Activated naive CD4-positive, alpha-beta T cell treated with anti-CD3 and anti-CD28 coated beads, Interleukin-2, amount 10 ng/mL, durations not matched to agents 7 days and 5 days (primary cell): ENCODE measurements around the gene KANK2.
"Not testable (repeated sequence)": the region's sequence is repeated elsewhere in the genome, so short reads cannot be mapped to it uniquely, and the experiment has no call there.

Experiments
- CTCF ChIA-PET: fragments of 350-600 bp; sonication (Branson Sonifier 250); formaldehyde crosslinking; loops from one replicate; lab custom pipeline; 2021; ENCODE audit warnings: antibody characterized with exemption; lab: Charles Lee
- DNase-seq: peaks from one replicate; pipeline ENCODE4 v3.0.0-alpha.2; 2020
- H3K27ac Mint-ChIP-seq: one replicate; pipeline ENCODE4 v1.8.0; 2021; ENCODE audit warnings: mild to moderate bottlenecking, moderate library complexity, mixed read lengths
- H3K27me3 Mint-ChIP-seq: one replicate; pipeline ENCODE4 v1.8.0; 2021; ENCODE audit warnings: mild to moderate bottlenecking, mixed read lengths
- H3K36me3 Mint-ChIP-seq: one replicate; pipeline ENCODE4 v1.8.0; 2021; ENCODE audit warnings: mixed read lengths
- H3K4me1 Mint-ChIP-seq: one replicate; pipeline ENCODE4 v1.8.0; 2021; ENCODE audit warnings: mixed read lengths
- H3K4me3 Mint-ChIP-seq: one replicate; pipeline ENCODE4 v1.8.0; 2021; ENCODE audit warnings: mild to moderate bottlenecking, moderate library complexity, mixed read lengths
- H3K9me3 Mint-ChIP-seq: one replicate; pipeline ENCODE4 v1.8.0; 2021; ENCODE audit warnings: mixed read lengths

Gene KANK2

DNA sequence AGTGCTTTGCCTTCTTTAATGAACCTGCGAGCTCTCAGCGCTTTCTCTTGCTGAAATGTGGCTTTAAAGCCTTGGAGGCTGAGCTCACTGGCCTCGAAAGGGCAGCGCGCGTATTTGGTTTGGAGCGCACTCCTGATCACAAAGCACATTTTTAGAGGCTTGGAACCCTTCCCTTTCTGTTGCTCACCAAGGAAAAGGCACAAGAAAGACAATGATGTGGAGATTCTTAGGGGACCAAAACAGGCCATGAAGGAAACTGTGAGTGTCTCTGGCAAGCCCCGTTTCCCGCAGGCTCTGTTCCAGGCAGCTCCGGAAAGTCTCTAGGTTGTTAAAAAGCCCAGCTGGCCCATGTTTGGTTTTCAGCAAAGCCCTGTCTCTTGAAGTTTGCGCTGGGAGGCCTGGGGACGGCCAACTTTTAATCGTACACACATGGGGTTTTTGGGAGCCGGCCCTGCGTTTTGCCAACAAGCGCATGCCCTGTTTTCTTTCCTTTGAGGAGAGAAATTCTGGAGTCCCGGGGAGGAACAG, 32.4 kb downstream of the KANK2 start:
- Mint-ChIP-seq H3K36me3 (no peaks in the 10 kb centered on the region), H3K4me1 (no peaks in the 10 kb centered on the region), H3K4me3 (no peak overlapping the region), H3K27ac (no peak overlapping the region), H3K27me3 (peaks cover 31% of the 10 kb centered on the region), H3K9me3 (no peaks in the 10 kb centered on the region)
- CTCF ChIA-PET = no interaction called here
- no peak for DNase-seq

DNA sequence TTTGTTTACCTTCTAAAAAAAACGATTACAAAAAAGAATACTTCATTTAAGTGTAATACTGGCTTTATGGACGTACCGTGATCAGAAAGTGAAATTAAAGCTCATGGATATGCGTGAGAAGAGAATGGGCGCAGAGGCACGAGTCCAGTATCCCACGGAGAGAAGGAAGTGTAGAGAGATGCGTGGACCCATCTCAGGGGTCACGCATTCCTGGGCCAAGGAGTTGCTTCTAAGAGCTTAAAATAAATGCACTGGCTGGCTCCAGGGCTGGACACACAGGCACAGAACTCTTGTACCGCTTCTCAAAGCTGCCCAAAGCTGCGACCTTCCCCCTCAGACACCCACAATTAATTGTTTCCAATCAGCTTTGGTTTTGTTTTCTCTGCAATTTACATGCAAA, 33.0 kb downstream of the KANK2 start:
- Mint-ChIP-seq H3K4me3 (no peak overlapping the region), H3K27me3 (peaks cover 36% of the 10 kb centered on the region), H3K4me1 (no peaks in the 10 kb centered on the region), H3K9me3 (no peaks in the 10 kb centered on the region), H3K36me3 (no peaks in the 10 kb centered on the region), H3K27ac (no peak overlapping the region)
- DNase-seq = no peak
- CTCF ChIA-PET = no interaction called here

DNA sequence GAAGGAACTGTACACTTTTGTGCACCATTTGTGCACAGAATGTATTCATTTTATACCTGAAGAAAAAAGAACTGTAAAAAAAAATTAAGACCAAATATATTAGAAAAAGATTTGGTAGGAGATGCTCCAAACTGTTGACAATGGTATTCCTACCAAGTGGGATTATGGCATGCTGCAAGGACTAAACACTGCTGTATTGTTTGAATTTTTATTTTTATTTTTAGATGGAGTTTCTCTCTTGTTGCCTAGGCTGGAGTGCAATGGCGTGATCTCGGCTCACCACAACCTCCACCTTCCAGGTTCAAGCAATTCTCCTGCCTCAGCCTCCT, 36.9 kb downstream of the KANK2 start:
- H3K36me3 Mint-ChIP-seq, H3K4me3 Mint-ChIP-seq, H3K9me3 Mint-ChIP-seq, H3K27ac Mint-ChIP-seq, DNase-seq, CTCF ChIA-PET: not testable (repeated sequence)
- peaks cover 35% of the 10 kb centered on the region for H3K27me3 Mint-ChIP-seq
- H3K4me1 Mint-ChIP-seq = peaks cover 16% of the 10 kb centered on the region

DNA sequence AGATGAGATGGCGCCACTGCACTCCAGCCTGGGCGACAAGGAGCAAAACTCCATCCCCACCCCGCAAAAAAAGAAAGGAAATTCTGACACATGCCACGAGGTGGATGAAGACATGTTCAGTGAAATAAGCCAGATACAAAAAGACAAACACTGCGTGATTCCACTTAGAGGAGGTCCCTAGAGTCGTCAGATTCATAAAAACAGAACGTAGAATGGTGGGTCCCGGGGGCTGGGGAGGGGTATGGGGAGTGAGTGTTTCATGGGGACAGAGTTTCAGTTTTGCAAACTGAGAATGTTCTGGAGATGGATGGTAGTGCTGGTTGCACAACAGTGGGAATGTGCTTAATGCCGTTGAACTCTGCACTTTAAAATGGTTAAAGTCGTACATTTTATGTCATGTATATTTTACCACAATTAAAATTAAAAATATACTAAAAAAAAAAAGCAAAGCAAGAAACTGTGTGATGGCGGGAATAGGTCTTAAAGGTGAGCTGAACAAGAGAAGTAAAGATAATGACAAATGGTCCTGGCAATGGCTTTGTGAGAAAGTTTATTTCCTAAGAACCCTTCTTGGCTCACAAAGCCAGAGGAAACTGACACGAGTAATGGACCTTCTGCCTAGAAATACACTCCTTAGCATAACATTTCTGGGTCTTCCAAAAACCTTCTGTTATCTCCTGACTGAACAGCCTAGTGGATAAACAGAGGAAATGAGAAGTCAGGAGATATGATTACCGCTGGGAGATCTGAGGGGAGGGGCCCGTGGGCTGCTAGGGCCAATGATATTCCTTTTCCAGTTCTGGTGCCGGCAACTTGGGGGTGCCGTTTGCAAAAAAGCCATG, 37.5 kb downstream of the KANK2 start:
- Mint-ChIP-seq H3K36me3 (peaks cover 2% of the 10 kb centered on the region), H3K4me3 (no peak overlapping the region), H3K27me3 (peaks cover 31% of the 10 kb centered on the region), H3K27ac (no peak overlapping the region), H3K4me1 (peaks cover 18% of the 10 kb centered on the region), H3K9me3 (no peaks in the 10 kb centered on the region)
- CTCF ChIA-PET = no interaction called here
- DNase-seq = no peak

DNA sequence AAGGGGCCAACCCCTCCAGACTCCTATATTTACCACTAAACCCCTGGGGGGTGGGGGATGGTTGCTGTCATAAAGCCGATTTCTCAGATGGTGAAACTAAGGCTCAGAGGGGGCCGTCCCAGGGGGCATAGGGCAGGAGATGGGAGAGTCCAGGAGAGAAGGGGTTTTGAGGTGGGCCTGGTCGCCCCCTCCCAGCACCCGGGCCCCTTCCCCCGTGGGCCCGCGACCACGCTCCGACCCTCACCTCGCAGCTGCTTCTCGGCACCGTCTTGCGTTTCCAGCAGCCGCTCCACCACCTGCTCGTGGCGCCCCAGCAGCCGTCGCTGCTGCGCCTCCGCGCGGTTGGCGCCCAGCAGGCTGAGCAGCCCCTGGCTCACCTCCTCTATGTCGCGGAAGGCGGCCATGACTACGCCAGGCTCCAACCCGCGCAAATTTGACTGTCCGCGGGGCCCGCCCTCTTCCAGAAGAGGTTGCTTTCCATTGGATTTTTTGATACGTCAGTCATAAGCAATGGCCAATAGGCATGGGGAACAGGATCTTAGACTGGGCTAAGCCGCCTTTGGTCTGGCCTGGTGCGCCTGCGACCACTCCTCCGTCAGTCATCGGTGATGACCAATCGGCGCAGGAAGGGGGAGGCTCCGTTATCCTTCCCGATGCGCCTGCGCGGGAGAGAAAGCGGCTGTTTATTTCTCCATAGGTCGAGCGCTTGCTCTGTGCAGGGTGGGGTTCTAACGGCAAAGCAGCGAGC, 41.8 kb downstream of the KANK2 start, which contains the start of gene SPC24:
Gene SPC24, minus strand, starts transcription at position 410 of the 748 bp plus-strand sequence. Its CDS starts 6 bp downstream, at position 404.
- peaks cover 42% of the 10 kb centered on the region for H3K4me1 Mint-ChIP-seq
- H3K36me3 Mint-ChIP-seq = peaks cover 18% of the 10 kb centered on the region
- H3K4me3 Mint-ChIP-seq = peak within 1 kb of the TSS; percentile 91
- H3K27ac Mint-ChIP-seq = peak within 1 kb of the TSS; percentile 94
- H3K27me3 Mint-ChIP-seq = peaks cover 21% of the 10 kb centered on the region
- peak; percentile 97 for DNase-seq
- no peaks in the 10 kb centered on the region for H3K9me3 Mint-ChIP-seq
- CTCF ChIA-PET = interaction anchor here (0.9 to 2.2 kb wide), 3 partner anchors 15 to 30 kb away, joined by 3 to 8 read pairs (median 7); no protein-coding TSS in a partner anchor

DNA sequence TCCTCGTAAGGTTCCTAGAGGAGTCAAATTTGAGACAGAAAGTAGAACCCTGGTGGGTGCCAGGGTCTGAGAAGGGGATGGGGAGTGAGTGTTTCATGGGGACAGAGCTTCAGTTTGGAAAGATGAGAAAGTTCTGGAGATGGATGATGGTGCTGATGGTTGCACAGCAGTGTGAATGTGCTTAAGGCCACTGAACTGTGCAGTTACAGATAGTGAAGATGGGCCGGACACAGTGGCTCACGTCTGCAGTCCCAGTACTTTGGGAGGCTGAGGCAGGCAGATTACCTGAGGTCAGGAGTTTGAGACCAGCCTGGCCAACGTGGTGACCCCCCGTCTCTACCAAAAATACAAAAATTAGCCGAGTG, 42.7 kb downstream of the KANK2 start:
- DNase-seq = no peak
- Mint-ChIP-seq H3K27me3 (peaks cover 16% of the 10 kb centered on the region), H3K27ac (peak overlapping the region; percentile 78), H3K4me3 (peak overlapping the region; percentile 91), H3K4me1 (peaks cover 42% of the 10 kb centered on the region), H3K9me3 (no peaks in the 10 kb centered on the region), H3K36me3 (peaks cover 18% of the 10 kb centered on the region)
- CTCF ChIA-PET = interaction anchor here (0.9 to 2.2 kb wide), 3 partner anchors 14 to 29 kb away, joined by 3 to 8 read pairs (median 7); no protein-coding TSS in a partner anchor

DNA sequence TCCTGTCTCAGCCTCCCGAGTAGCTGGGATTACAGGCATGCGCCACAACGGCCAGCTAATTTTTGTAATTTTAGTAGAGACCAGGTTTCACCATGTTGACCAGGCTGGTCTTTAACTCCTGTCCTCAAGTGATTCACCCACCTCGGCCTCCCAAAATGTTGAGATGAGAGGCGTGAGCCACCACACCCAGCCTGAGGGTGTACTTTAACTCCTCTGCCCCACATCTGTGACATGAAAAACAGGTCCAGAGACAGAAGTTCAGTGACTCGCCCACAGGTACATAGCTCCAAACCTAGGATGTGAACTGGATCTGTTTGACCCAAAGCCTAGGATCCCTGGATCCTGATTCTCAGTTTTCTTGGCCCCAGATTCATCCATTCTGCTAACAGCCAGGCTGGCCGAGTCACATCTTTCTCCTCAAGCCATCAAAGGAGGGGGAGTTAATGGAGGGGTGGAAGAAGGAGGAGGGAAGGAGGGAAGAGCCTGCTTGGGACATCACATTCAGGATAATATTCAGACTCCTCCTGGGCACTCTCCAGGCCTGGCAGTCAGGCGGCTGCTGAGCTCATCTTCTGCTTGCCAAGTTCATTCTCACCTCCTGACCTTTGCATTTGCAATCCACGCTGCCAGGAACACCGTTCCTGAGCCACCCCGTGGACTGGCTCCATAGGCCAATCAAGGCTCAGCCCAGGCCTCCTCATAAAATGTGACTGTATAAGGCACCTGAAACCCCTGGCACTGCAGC, 44.9 kb downstream of the KANK2 start:
- H3K9me3 Mint-ChIP-seq = no peaks in the 10 kb centered on the region
- peaks cover 42% of the 10 kb centered on the region for H3K4me1 Mint-ChIP-seq
- CTCF ChIA-PET = interaction anchor here (0.6 kb wide), 2 partner anchors 20 to 35 kb away, joined by 3 read pairs; no protein-coding TSS in a partner anchor
- H3K27me3 Mint-ChIP-seq = no peaks in the 10 kb centered on the region
- H3K36me3 Mint-ChIP-seq = peaks cover 30% of the 10 kb centered on the region
- peak overlapping the region; percentile 55 for H3K27ac Mint-ChIP-seq
- DNase-seq = no peak
- H3K4me3 Mint-ChIP-seq = no peak overlapping the region

DNA sequence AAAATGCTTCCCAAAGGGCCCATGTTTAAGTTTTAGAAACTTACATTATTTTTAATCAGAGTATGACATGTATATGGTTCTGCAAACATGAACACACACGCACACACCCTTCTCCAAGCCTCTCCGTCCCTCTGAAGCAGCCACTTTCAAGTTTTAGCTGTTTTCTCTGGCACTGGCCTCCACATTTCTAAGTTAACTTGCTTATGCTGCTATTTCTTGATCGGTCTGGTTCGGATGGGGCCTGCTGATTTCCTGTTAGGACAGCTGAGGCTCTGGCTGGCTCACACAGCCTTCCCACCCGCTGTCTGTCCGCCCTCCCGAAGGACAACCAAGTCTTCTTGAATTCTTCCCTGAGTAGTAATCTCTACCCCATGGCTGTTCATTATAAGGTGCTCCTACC, 46.2 kb downstream of the KANK2 start:
- Mint-ChIP-seq H3K27me3 (no peaks in the 10 kb centered on the region), H3K4me1 (peaks cover 34% of the 10 kb centered on the region), H3K36me3 (peaks cover 40% of the 10 kb centered on the region), H3K4me3 (no peak overlapping the region), H3K9me3 (no peaks in the 10 kb centered on the region), H3K27ac (peak overlapping the region; percentile 55)
- no peak for DNase-seq
- CTCF ChIA-PET = no interaction called here

DNA sequence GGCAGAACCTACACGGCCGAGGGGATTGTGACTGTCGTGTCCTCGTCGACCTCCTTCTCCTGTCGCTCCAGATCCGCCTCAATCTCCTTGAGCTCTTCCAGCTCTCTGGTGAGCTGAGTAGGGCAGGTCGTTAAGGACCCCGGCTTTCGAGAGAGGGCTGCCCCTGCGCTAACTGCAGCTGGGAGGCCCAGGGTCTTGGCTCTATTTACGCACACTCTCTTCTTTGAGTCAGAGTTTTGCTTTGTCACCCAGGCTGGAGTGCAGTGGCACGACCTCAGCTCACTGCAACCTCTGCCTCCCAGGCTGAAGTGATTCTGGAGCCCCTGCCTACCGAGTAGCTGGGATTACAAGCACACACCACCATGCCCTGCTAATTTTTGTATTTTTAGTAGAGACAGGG, 49.3 kb downstream of the KANK2 start:
- peaks cover 18% of the 10 kb centered on the region for H3K4me1 Mint-ChIP-seq
- H3K4me3 Mint-ChIP-seq = no peak overlapping the region
- H3K36me3 Mint-ChIP-seq = peaks cover 45% of the 10 kb centered on the region
- DNase-seq = no peak
- no peak overlapping the region for H3K27ac Mint-ChIP-seq
- H3K9me3 Mint-ChIP-seq = no peaks in the 10 kb centered on the region
- CTCF ChIA-PET = no interaction called here
- no peaks in the 10 kb centered on the region for H3K27me3 Mint-ChIP-seq

DNA sequence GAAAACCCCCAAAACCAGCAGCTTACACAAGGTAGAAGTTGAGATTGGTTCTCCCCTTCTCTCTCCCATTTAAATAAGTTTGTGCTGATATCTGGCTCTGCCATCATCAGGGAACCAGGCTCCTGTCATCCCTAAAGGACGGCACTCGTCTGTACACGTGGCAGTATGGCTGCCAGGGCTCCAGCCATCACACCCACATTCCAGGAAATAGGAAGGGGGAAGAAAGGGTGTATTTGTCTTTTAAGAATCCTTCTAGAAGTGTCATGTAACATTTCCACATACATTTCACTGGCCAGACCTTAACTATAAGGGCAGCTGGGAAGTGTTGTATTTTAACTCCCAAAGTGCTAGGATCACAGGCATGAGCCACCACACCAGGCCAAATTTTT, 51.8 kb downstream of the KANK2 start:
- no peak for DNase-seq
- Mint-ChIP-seq H3K4me3 (no peak overlapping the region), H3K9me3 (no peaks in the 10 kb centered on the region), H3K27ac (no peak overlapping the region), H3K4me1 (peaks cover 10% of the 10 kb centered on the region), H3K36me3 (peaks cover 35% of the 10 kb centered on the region), H3K27me3 (no peaks in the 10 kb centered on the region)
- CTCF ChIA-PET = interaction anchor here (1.3 kb wide), 1 partner anchor 19 kb away, joined by 4 read pairs; no protein-coding TSS in a partner anchor

DNA sequence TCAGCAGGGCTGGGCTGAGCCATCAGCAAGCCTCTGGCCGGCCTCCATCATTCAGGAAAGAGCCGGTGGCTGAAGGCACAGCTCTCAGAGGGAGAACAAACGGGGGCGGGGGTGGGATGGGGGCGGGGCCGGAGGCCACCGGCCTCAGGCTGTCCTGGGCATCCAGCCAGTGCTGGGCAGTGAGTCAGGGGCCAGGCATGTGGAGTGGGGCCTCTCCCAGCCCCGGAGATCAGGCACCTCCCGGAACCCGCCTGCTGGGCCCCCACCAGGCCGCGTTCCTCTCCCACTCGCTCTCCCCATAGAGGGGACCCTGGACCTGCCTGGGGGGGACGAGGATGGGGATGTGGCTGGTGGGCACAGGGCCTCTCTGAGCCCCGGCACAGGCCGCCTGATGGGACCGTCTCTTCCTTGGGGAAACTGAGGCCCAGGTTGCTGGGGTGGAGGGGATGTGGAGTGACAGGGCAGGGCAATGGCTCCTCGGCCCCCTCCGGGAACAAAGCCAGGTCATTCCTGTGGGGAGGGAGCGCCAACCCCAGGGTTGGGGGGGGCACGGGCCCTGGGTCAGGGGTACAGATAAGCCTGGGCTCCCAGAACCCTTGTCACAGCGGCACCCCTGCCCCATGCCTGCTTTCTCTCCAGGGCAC, 54.7 kb downstream of the KANK2 start:
- H3K4me3 Mint-ChIP-seq = no peak overlapping the region
- peaks cover 20% of the 10 kb centered on the region for H3K4me1 Mint-ChIP-seq
- H3K27ac Mint-ChIP-seq = peak overlapping the region; percentile 45
- CTCF ChIA-PET = no interaction called here
- H3K27me3 Mint-ChIP-seq = peaks cover 11% of the 10 kb centered on the region
- no peaks in the 10 kb centered on the region for H3K9me3 Mint-ChIP-seq
- DNase-seq = no peak
- H3K36me3 Mint-ChIP-seq = peaks cover 23% of the 10 kb centered on the region

DNA sequence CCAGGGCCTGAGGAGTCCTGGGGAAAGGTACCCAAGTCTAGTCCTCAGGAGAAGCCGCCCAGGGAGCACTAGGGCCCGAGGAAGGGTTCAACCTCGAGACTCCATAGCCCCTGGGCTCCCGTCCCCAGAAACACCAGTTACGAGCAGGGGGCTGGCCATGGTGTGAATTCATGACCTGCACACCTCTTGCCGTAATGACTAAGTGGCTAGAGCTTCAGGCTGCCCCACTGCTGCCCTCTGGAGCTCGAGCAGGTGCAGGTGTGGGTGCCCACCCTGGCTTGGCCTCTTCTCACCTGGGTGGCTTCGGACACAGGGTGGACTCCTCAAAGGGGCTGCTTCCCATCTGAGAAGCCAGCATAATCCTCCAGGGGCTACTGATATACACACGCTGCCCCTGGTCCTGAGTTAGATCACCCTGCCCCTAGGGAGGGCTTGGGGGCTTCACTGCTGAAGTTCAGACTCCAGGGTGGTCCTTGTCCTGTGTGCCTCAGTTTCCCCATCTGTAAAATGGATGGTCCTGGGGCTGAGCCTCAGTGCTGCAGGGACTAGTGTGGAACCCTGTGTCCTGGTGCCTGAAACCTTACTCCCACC, 55.3 kb downstream of the KANK2 start:
- Mint-ChIP-seq H3K36me3 (peaks cover 19% of the 10 kb centered on the region), H3K9me3 (no peaks in the 10 kb centered on the region), H3K4me3 (no peak overlapping the region), H3K27me3 (peaks cover 14% of the 10 kb centered on the region), H3K4me1 (peaks cover 26% of the 10 kb centered on the region), H3K27ac (no peak overlapping the region)
- no peak for DNase-seq
- CTCF ChIA-PET = no interaction called here

DNA sequence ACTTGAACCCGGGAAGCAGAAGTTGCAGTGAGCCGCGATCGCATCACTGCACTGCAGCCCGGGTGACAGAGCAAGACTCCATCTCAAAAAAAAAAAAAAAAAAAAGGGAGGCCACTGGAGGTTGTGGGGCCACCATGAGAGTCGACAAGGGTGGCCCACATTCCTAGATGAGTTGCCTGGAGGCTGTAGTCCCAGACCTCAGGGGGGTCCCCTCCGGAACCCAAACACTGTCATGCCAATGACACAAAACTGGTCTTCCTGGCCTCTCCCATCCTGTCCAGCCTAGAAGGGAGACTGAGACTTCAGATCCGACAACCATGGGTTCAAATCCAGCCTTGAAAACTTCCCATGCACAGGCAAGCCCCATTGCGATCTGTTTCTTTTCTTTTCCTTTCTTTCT, 56.4 kb downstream of the KANK2 start:
- Mint-ChIP-seq H3K27ac (no peak overlapping the region), H3K36me3 (peaks cover 9% of the 10 kb centered on the region), H3K4me1 (peaks cover 32% of the 10 kb centered on the region), H3K9me3 (no peaks in the 10 kb centered on the region), H3K27me3 (peaks cover 14% of the 10 kb centered on the region), H3K4me3 (no peak overlapping the region)
- CTCF ChIA-PET = interaction anchor here (0.7 kb wide), 1 partner anchor 14 kb away, joined by 3 read pairs; no protein-coding TSS in a partner anchor
- no peak for DNase-seq
